ENCODE results near the gene TCF25.

Gene TCF25

GRCh38 chr16:89887243-89887642 lies 13.9 kb downstream of the TCF25 start:
- TF ChIP-seq, protein P1, sequence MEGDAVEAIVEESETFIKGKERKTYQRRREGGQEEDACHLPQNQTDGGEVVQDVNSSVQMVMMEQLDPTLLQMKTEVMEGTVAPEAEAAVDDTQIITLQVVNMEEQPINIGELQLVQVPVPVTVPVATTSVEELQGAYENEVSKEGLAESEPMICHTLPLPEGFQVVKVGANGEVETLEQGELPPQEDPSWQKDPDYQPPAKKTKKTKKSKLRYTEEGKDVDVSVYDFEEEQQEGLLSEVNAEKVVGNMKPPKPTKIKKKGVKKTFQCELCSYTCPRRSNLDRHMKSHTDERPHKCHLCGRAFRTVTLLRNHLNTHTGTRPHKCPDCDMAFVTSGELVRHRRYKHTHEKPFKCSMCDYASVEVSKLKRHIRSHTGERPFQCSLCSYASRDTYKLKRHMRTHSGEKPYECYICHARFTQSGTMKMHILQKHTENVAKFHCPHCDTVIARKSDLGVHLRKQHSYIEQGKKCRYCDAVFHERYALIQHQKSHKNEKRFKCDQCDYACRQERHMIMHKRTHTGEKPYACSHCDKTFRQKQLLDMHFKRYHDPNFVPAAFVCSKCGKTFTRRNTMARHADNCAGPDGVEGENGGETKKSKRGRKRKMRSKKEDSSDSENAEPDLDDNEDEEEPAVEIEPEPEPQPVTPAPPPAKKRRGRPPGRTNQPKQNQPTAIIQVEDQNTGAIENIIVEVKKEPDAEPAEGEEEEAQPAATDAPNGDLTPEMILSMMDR (IDR thresholded peaks at IDR 0.05; ENCODE audit: insufficient read depth, missing control alignments), result no peak
- no peak for DNase-seq (ENCODE audit: insufficient read length, low spot score)
- FAIRE-seq, result no peak

- FAIRE-seq, result no peak
- TF ChIP-seq, protein P1 (IDR thresholded peaks at IDR 0.05; ENCODE audit: insufficient read depth, missing control alignments), result no peak
- DNase-seq (ENCODE audit: insufficient read length, low spot score), result no peak
These were observed 16.8 kb downstream of the TCF25 start for GRCh38 chr16:89890200-89890599.

DNA sequence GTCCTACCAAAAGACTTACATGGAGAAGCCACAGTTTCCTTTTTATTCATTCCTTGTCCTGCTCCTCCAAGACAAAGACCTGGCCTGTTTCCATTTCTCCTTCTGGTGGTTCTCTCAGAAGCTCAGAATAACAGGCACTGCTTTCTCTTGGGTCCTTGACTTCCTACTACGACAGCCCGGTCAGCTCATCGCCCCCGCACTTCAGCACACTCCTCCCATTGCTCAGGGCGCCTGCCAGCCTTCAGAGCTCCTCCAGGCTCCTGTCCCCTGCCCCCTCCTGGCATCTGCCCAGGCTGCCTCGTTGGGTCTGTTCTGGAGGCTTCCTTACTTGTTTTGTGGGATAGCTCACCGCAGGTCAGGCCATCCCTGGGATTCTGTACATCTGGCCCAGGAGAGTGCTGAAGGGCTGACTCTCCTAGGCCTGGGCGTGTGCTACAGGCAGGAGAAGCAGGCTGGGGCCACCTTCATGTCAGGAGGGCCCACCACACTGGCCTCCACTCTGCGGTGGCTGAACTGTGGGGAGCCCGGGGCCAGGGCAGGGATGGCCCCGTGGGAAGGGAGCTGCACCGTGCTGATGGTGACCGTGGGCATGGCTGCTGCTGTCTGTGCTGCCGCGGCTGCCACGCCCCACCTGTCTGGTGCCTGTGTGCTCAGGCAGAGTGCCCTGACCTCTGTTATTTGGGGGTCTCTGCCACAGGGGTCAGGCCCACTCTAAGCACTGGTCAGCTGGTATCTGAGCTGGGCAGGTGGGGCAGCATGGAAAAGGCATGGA lies 17.7 kb downstream of the TCF25 start:
- TF ChIP-seq, protein P1 (IDR thresholded peaks at IDR 0.05; ENCODE audit: insufficient read depth, missing control alignments), result no peak
- no peak for DNase-seq (ENCODE audit: insufficient read length, low spot score)
- FAIRE-seq, result no peak

DNA sequence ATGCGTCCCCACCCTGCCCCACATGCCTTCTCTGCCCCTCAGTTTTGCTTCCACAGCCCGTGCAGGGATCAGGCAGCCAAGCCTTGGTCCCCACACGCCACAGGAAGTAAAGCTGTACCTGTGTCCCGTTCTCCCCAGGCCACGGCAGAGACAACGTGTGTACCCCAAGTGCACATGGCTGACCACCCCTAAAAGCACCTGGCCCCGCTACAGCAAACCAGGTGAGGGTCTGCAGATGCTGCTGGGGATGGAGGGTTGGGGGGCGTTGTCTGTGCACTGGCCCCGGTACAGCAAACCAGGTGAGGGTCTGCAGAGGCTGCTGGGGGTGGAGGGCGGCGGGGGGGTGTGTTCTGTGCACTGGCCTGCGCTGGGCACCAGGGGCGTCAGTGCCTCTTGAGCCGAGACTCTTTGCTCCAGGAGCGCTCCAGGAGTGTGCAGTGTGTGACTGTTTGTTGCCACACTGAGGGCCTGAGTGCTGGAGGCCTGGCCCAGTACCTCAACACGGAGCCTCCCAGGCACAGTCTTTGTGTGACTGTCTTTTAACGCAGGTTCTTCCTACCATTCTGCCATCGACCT lies 18.8 kb downstream of the TCF25 start:
- no peak for FAIRE-seq
- DNase-seq (ENCODE audit: insufficient read length, low spot score), result no peak

DNA sequence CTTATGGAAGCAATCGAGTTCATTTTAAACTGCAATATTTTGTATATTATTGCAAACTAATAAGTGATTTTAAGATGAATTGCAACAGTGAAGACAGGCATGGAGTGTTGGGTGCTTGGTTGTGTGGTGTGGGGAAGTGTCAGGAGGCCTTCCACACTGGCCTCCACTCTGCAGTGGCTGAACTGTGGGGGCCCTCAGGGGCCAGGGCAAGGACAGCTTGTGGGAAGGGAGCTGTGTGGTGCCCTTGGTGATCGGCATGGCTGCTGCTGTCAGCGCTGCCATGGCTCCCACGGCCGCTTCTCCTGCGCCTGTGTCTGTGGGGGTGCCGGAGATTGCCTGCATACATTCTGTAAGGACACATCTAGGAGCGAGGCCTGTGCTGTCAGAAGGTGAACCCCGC lies 19.2 kb downstream of the TCF25 start:
- DNase-seq (ENCODE audit: insufficient read length, low spot score) (no peak), FAIRE-seq (no peak)
- TF ChIP-seq, protein P1 (IDR thresholded peaks at IDR 0.05; ENCODE audit: insufficient read depth, missing control alignments), result no peak

More for the DNA sequence above, 18.8 kb downstream of the TCF25 start:
- TF ChIP-seq, protein P1 (IDR thresholded peaks at IDR 0.05; ENCODE audit: insufficient read depth, missing control alignments), result no peak

- DNase-seq (ENCODE audit: insufficient read length, low spot score) (no peak), FAIRE-seq (no peak)
- TF ChIP-seq, protein P1 (IDR thresholded peaks at IDR 0.05; ENCODE audit: insufficient read depth, missing control alignments), result no peak
These were observed 20.5 kb downstream of the TCF25 start for GRCh38 chr16:89893642-89894548.
